Thyroid gland (tissue), 4 donors: ENCODE results near the gene PPFIA4.

Experiments
- CTCF ChIP-seq, 6 experiments: fragments of 200-600 bp in 3 of 6; fragments of 450-650 bp in 3 of 6; sonication (generic) in 3 of 6; IDR thresholded peaks; one replicate each; pipeline ENCODE4 v1.5.1; 2016 to 2019; ENCODE audit warnings: antibody characterized with exemption in 6 of 6, mild to moderate bottlenecking in 2 of 6, inconsistent platforms in 1 of 6, moderate library complexity in 1 of 6
- POLR2A ChIP-seq, 2 donors: fragments of 450-650 bp; IDR thresholded peaks; one replicate each; pipeline ENCODE4 v1.6.1; 2017; ENCODE audit warnings: antibody characterized with exemption in 2 of 2, mild to moderate bottlenecking in 2 of 2, moderate library complexity in 1 of 2

DNA sequence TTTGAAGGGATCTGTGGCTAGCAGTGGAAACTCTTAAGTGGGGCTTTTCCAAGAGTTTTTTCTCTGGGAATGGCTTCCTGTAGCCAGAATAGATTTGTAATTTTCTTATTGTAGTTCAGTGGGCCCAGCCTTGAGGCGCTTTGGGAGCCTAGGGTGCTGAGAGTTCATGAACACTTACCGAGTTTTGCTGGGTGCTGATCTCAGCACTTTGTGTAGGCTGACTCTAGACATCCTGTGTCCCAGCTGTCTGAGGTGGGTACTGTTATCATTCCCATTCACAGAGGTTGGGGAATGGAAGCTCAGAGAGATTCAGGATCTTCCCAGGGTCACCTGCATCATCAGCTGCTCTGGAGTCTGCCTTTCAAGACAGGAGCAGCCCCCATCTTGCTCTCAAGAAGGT, 7.0 kb downstream of the PPFIA4 start:
- no peak for TF ChIP-seq CTCF (IDR thresholded peaks at IDR 0.05)
- TF ChIP-seq POLR2A (IDR thresholded peaks at IDR 0.05), result no peak
